IMR-90 (cell line): ENCODE results near the gene MAMLD1. TPM values are rescaled to one million over a fixed set of nuclear protein-coding genes. Genes with fewer than 3 reads are reported as not detected.

Experiments used
- ATAC-seq: fragments of 200-7000 bp; cut with Tn5 transposase; 2 replicates; pipeline ENCODE4 v1.9.1; 2020; ENCODE audit warnings: low read depth, mild to moderate bottlenecking, moderate library complexity
- BruUV-seq: library from RNA; stranded (reverse); fragments of 400-500 nt; replicated peaks from 2 replicates; lab custom pipeline; 2021; lab: Mats Ljungman, UMichigan
- CTCF ChIA-PET: fragments of 300-600 bp; formaldehyde crosslinking; extraction: SDS; loops from one replicate; lab custom pipeline; 2021; ENCODE audit warnings: antibody characterized with exemption; lab: Yijun Ruan, JAX
- POLR2A ChIA-PET: fragments of 300-600 bp; sonication (Branson Sonifier 250); formaldehyde crosslinking; loops from one replicate; lab custom pipeline; 2022; ENCODE audit warnings: antibody characterized with exemption; ENCODE audit not compliant: unreplicated experiment; lab: Charles Lee
- DNase-seq: peaks from one replicate; pipeline ENCODE4 v3.0.0; 2013
- H2AFZ ChIP-seq: replicated peaks from 2 replicates; pipeline ENCODE3; 2013; ENCODE audit warnings: low read length, mild to moderate bottlenecking; ENCODE audit not compliant: poor library complexity
- H2AK5ac ChIP-seq: 2 replicates; pipeline ENCODE4 v1.6.1; 2013; ENCODE audit warnings: low read depth, low read length, inconsistent platforms
- H2AK9ac ChIP-seq: replicated peaks from 2 replicates; pipeline ENCODE3; 2013; ENCODE audit warnings: mild to moderate bottlenecking, low read depth, low read length, moderate library complexity; ENCODE audit not compliant: poor library complexity
- H2BK120ac ChIP-seq: 2 replicates; pipeline ENCODE4 v1.6.1; 2013; ENCODE audit warnings: low read depth, low read length, inconsistent platforms
- H2BK15ac ChIP-seq: 3 replicates; pipeline ENCODE4 v1.6.1; 2013; ENCODE audit warnings: low read depth, low read length, inconsistent platforms
- H2BK20ac ChIP-seq: 2 replicates; pipeline ENCODE4 v1.6.1; 2013; ENCODE audit warnings: low read depth, mild to moderate bottlenecking, inconsistent platforms, low read length, moderate library complexity
- H2BK5ac ChIP-seq: 2 replicates; pipeline ENCODE4 v1.6.1; 2013; ENCODE audit warnings: mild to moderate bottlenecking, low read depth, low read length, inconsistent platforms; ENCODE audit not compliant: poor library complexity, severe bottlenecking
- H3K14ac ChIP-seq: replicated peaks from 2 replicates; pipeline ENCODE4 v1.6.1; 2013; ENCODE audit warnings: low read depth, low read length, inconsistent platforms
- H3K18ac ChIP-seq: 2 replicates; pipeline ENCODE4 v1.6.1; 2013; ENCODE audit warnings: low read depth, low read length, control low read depth
- H3K23ac ChIP-seq: 2 replicates; pipeline ENCODE4 v1.6.1; 2013; ENCODE audit warnings: low read depth, low read length, inconsistent platforms
- H3K27ac ChIP-seq: 2 replicates; pipeline ENCODE4 v1.5.1; 2013; ENCODE audit warnings: mild to moderate bottlenecking, control low read depth, low read length; ENCODE audit not compliant: insufficient read depth
- H3K27me3 ChIP-seq: 2 replicates; pipeline ENCODE4 v1.6.1; 2013; ENCODE audit warnings: low read length; ENCODE audit not compliant: control insufficient read depth, insufficient read depth
- H3K36me3 ChIP-seq: 2 replicates; pipeline ENCODE4 v1.6.1; 2013; ENCODE audit warnings: low read length, mixed read lengths; ENCODE audit not compliant: control insufficient read depth, insufficient read depth
- H3K4ac ChIP-seq: 2 replicates; pipeline ENCODE4 v1.6.1; 2013; ENCODE audit warnings: low read depth, low read length, inconsistent platforms
- H3K4me1 ChIP-seq: 2 replicates; pipeline ENCODE4 v1.6.1; 2013; ENCODE audit warnings: low read length, mixed read lengths; ENCODE audit not compliant: control insufficient read depth, insufficient read depth
- H3K4me2 ChIP-seq: 2 replicates; pipeline ENCODE4 v1.6.1; 2013; ENCODE audit warnings: low read depth, mild to moderate bottlenecking, control low read depth, low read length, moderate library complexity
- H3K4me3 ChIP-seq: 2 replicates; pipeline ENCODE4 v1.5.1; 2013; ENCODE audit warnings: low read depth, mild to moderate bottlenecking, control low read depth, low read length, moderate library complexity; ENCODE audit not compliant: insufficient read depth
- H3K56ac ChIP-seq: 2 replicates; pipeline ENCODE4 v1.6.1; 2013; ENCODE audit warnings: low read length, inconsistent platforms; ENCODE audit not compliant: insufficient read depth; ENCODE audit errors: extremely low read depth
- H3K79me1 ChIP-seq, 2 experiments: 2 replicates each; pipeline ENCODE4 v1.6.1; 2013; ENCODE audit warnings: low read length in 2 of 2, inconsistent platforms in 1 of 2, low read depth in 1 of 2
- H3K9ac ChIP-seq: 2 replicates; pipeline ENCODE4 v1.6.1; 2013; ENCODE audit warnings: low read depth, low read length, control low read depth
- H3K9me1 ChIP-seq: 2 replicates; pipeline ENCODE4 v1.6.1; 2013; ENCODE audit warnings: low read length, inconsistent platforms; ENCODE audit not compliant: insufficient read depth
- H3K9me3 ChIP-seq: 2 replicates; pipeline ENCODE4 v1.6.1; 2013; ENCODE audit warnings: low read length; ENCODE audit not compliant: control insufficient read depth, insufficient read depth
- H4K20me1 ChIP-seq: 2 replicates; pipeline ENCODE4 v1.6.1; 2013; ENCODE audit warnings: low read length, inconsistent platforms; ENCODE audit not compliant: insufficient read depth
- H4K5ac ChIP-seq: 2 replicates; pipeline ENCODE4 v1.6.1; 2013; ENCODE audit warnings: mild to moderate bottlenecking, low read depth, low read length, control low read depth
- H4K8ac ChIP-seq, 2 experiments: 2 replicates each; pipeline ENCODE4 v1.6.1; 2013; ENCODE audit warnings: low read depth in 2 of 2, low read length in 2 of 2, control low read depth in 1 of 2, inconsistent platforms in 1 of 2
- H4K91ac ChIP-seq: 2 replicates; pipeline ENCODE4 v1.6.1; 2013; ENCODE audit warnings: low read depth, low read length, inconsistent platforms; ENCODE audit not compliant: insufficient read depth
- BHLHE40 ChIP-seq: fragments of 150-350 bp; IDR thresholded peaks from 2 replicates; pipeline ENCODE4 v1.6.1; 2016; ENCODE audit warnings: mild to moderate bottlenecking, low read depth, low read length
- CEBPB ChIP-seq: IDR thresholded peaks from 2 replicates; pipeline ENCODE4 v1.6.1; 2012; ENCODE audit warnings: low read depth, low read length, improper control_type of control experiment
- CHD1 ChIP-seq: IDR thresholded peaks from 2 replicates; pipeline ENCODE4 v1.6.1; 2012; ENCODE audit warnings: low read depth, low read length, improper control_type of control experiment
- CTCF ChIP-seq: conservative IDR thresholded peaks from 2 replicates; pipeline ENCODE4 v1.5.1; 2012; ENCODE audit warnings: mild to moderate bottlenecking, low read depth, low read length, improper control_type of control experiment
- ELK1 ChIP-seq: fragments of 150-350 bp; IDR thresholded peaks from 2 replicates; pipeline ENCODE4 v1.6.1; 2016; ENCODE audit warnings: low read depth, mild to moderate bottlenecking, low read length, moderate library complexity, borderline replicate concordance
- FOS ChIP-seq: fragments of 150-350 bp; IDR thresholded peaks from 2 replicates; pipeline ENCODE4 v1.6.1; 2016; ENCODE audit warnings: low read depth, low read length
- MAZ ChIP-seq: IDR thresholded peaks from 2 replicates; pipeline ENCODE4 v1.6.1; 2012; ENCODE audit warnings: low read depth, mild to moderate bottlenecking, low read length, improper control_type of control experiment, moderate library complexity, borderline replicate concordance
- NFE2L2 ChIP-seq: fragments of 150-350 bp; IDR thresholded peaks from 2 replicates; pipeline ENCODE4 v1.6.1; 2016; ENCODE audit warnings: low read depth, mild to moderate bottlenecking, low read length
- POLR2A ChIP-seq: IDR thresholded peaks from 2 replicates; pipeline ENCODE4 v1.6.1; 2012; ENCODE audit warnings: mild to moderate bottlenecking, low read depth, low read length
- RAD21 ChIP-seq: IDR thresholded peaks from 2 replicates; pipeline ENCODE4 v1.6.1; 2012; ENCODE audit warnings: low read length, improper control_type of control experiment
- RCOR1 ChIP-seq: IDR thresholded peaks from 2 replicates; pipeline ENCODE4 v1.6.1; 2012; ENCODE audit warnings: mild to moderate bottlenecking, low read length, improper control_type of control experiment; ENCODE audit not compliant: insufficient replicate concordance
- RFX5 ChIP-seq: IDR thresholded peaks from 2 replicates; pipeline ENCODE4 v1.8.0; 2012; ENCODE audit warnings: low read depth, mild to moderate bottlenecking, low read length, moderate library complexity
- SMC3 ChIP-seq: fragments of 150-350 bp; IDR thresholded peaks from 2 replicates; pipeline ENCODE4 v1.6.1; 2016; ENCODE audit warnings: low read depth, mild to moderate bottlenecking, antibody characterized with exemption, low read length, moderate library complexity
- WGBS, 2 experiments: methylation state at CpG; one replicate each; pipeline versions ENCODE4 v1.1.5 to v1.1.7; 2013; ENCODE audit warnings: missing lambda C conversion rate in 2 of 2; ENCODE audit not compliant: insufficient read length in 1 of 2; ENCODE audit errors: extremely low coverage in 2 of 2; 5-methylcytosine and 5-hydroxymethylcytosine counted together
- dilution Hi-C: fragments of 300-500 bp; cut with HindIII; formaldehyde crosslinking; loops from one replicate; pipeline ENCODE4 v1.14.3; 2018; ENCODE audit warnings: low sequenced_read_pairs; ENCODE audit not compliant: unreplicated experiment
- in situ Hi-C: fragments of 300-500 bp; cut with MboI; formaldehyde crosslinking; loops from 3 replicates; pipeline ENCODE4 v1.14.3; 2019; ENCODE audit warnings: low sequenced_read_pairs, inconsistent platforms, mixed read lengths
- intact Hi-C: fragments of 100-400 bp; cut with micrococcal nuclease; formaldehyde crosslinking; loops from 2 replicates; pipeline ENCODE4 v1.10.0; 2022
- polyA plus RNA-seq, 3 experiments: library from polyadenylated mRNA; depleted of rRNA; stranded (reverse); fragments of >200 nt; gene quantifications; 2 replicates each; pipeline ENCODE4 v1.2.3, GENCODE V29; 2012; ENCODE audit warnings: low replicate concordance in 1 of 3
- total RNA-seq: library from RNA; depleted of rRNA; stranded (reverse); fragments of >200 nt; gene quantifications from 2 replicates; pipeline ENCODE4 v1.2.3, GENCODE V29; 2012

The MAMLD1 gene
- total and polyA plus RNA-seq, 2 of the 4 experiments (the other 2 are of a cell fraction) = 1.4 to 11.0 TPM

GRCh38 chrX:150360331-150360730, 2.8 kb upstream of the MAMLD1 start:
- in situ Hi-C loops = loop anchor here (25.0 kb wide), 2 partner anchors 352 to 398 kb away; no protein-coding TSS in a partner anchor
- Histone ChIP-seq H3K4me3 (no peak overlapping the region), H4K5ac (no peak overlapping the region), H3K9me3 (no peaks in the 10 kb centered on the region), H3K18ac (no peak overlapping the region), H4K20me1 (no peaks in the 10 kb centered on the region), H3K23ac (no peak overlapping the region), H3K14ac (no peak overlapping the region), H2BK120ac (no peak overlapping the region), H3K79me1 (peaks cover 0 to 8% of the 10 kb centered on the region in 2 experiments; a peak in 1 of 4 replicates), H4K91ac (no peak overlapping the region), H3K36me3 (no peaks in the 10 kb centered on the region), H3K9me1 (no peaks in the 10 kb centered on the region), H2AK9ac (no peak overlapping the region), H3K9ac (no peak overlapping the region), H3K4me2 (no peak overlapping the region), H3K27ac (no peak overlapping the region), H2BK20ac (no peak overlapping the region), H2BK15ac (no peak overlapping the region), H3K27me3 (no peaks in the 10 kb centered on the region; the same call in 1 of the 2 replicates), H3K56ac (no peak overlapping the region), H4K8ac (no peak overlapping the region), H3K4ac (no peak overlapping the region), H2AK5ac (no peak overlapping the region), H3K4me1 (peaks cover 2% of the 10 kb centered on the region), H2AFZ (no peak overlapping the region), H2BK5ac (no peak overlapping the region)
- intact Hi-C loops = loop anchor here (5.0 to 10.0 kb wide), 3 partner anchors 208 to 324 kb away; no protein-coding TSS in a partner anchor
- DNase-seq (no peak), ATAC-seq (no peak)
- dilution Hi-C loops = no loop called here
- ChIA-PET CTCF (no interaction called here), POLR2A (no interaction called here)
- TF ChIP-seq BHLHE40 (no peak), FOS (no peak), CTCF (no peak), CEBPB (no peak), POLR2A (no peak), ELK1 (no peak), RCOR1 (no peak), RAD21 (no peak), NFE2L2 (no peak), SMC3 (no peak), RFX5 (no peak), CHD1 (no peak), MAZ (no peak)
- BruUV-seq = no TSS peak
- 71% methylated on average over 2 of the region's 5 CpGs; no CpG with 5 or more reads in 1 of the 2 experiments for WGBS, 2 experiments
